ENCODE measurements around the gene MRPS18B. TPM values are rescaled to one million over a fixed set of nuclear protein-coding genes. Genes with fewer than 3 reads are reported as not detected.

MRPS18B gene
- polyA plus RNA-seq, 3 donors = 18.8 to 52.4 (median 45.2) TPM

GRCh38 chr6:30625511-30625910 lies 7.9 kb downstream of the MRPS18B start:
- no peak for TF ChIP-seq CTCF (IDR thresholded peaks at IDR 0.05)
- Histone ChIP-seq H3K4me2 (replicated peaks; ENCODE audit: extremely low read depth, low read length, poor library complexity, severe bottlenecking) (no peak overlapping the region), H2AFZ (ENCODE audit: insufficient read depth, low read depth, low read length, poor library complexity, severe bottlenecking) (no peak overlapping the region), H4K20me1 (ENCODE audit: insufficient read depth, low read length) (no peaks in the 10 kb centered on the region), H3K36me3 (replicated peaks in 1 of 2; ENCODE audit: control insufficient read depth in 1 of 2, insufficient read depth in 2 of 2, low read length in 2 of 2) (peaks cover 39 to 60% of the 10 kb centered on the region in 2 donors), H3K27me3 (ENCODE audit: control insufficient read depth in 2 of 2, insufficient read depth in 2 of 2, low read length in 2 of 2) (no peaks in the 10 kb centered on the region), H3K9ac (ENCODE audit: insufficient read depth, low read length, poor library complexity, severe bottlenecking) (no peak overlapping the region), H3K9me3 (replicated peaks in 1 of 2; ENCODE audit: control insufficient read depth in 1 of 2, insufficient read depth in 1 of 2, low read length in 2 of 2) (no peaks in the 10 kb centered on the region), H3K79me2 (ENCODE audit: insufficient read depth, low read length) (peaks cover 9% of the 10 kb centered on the region), H3K27ac (ENCODE audit: low read depth in 1 of 2, low read length in 2 of 2) (peak overlapping the region in 1 of 2 donors; percentile 87), H3K4me3 (replicated peaks in 1 of 3; ENCODE audit: low read depth in 2 of 3, low read length in 3 of 3) (no peak overlapping the region), H3K4me1 (ENCODE audit: control insufficient read depth in 1 of 2, insufficient read depth in 2 of 2, low read length in 2 of 2) (peaks cover 13 to 15% of the 10 kb centered on the region in 2 donors)
- H3K4me1 Mint-ChIP-seq = peaks cover 20% of the 10 kb centered on the region
- no peak for DNase-seq
- H3K9me3 Mint-ChIP-seq = no peaks in the 10 kb centered on the region
- peak overlapping the region in 4 of 7 donors; percentile 69 to 98 (median 96) for H3K27ac Mint-ChIP-seq
- H3K27me3 Mint-ChIP-seq (ENCODE audit: low read depth in 3 of 3) = peaks cover 0 to 2% (median 0%) of the 10 kb centered on the region in 3 donors
- H3K4me3 Mint-ChIP-seq = no peak overlapping the region
- H3K36me3 Mint-ChIP-seq = peaks cover 41 to 63% of the 10 kb centered on the region in 2 donors
- WGBS (ENCODE audit: insufficient coverage) = 96% methylated on average over 4 of the region's 8 CpGs
- intact Hi-C loops (cut with micrococcal nuclease) = no loop called here

- H2AFZ ChIP-seq (ENCODE audit: insufficient read depth, low read depth, low read length, poor library complexity, severe bottlenecking) = peak within 1 kb of the TSS; percentile 93
- peak within 1 kb of the TSS; percentile 86 to 92 for H3K4me3 Mint-ChIP-seq
- peak within 1 kb of the TSS; percentile 92 to 98 (median 95) for H3K27ac Mint-ChIP-seq
- no peaks in the 10 kb centered on the region for H3K27me3 ChIP-seq (ENCODE audit: control insufficient read depth in 2 of 2, insufficient read depth in 2 of 2, low read length in 2 of 2)
- intact Hi-C loops (cut with micrococcal nuclease) = no loop called here
- H3K9ac ChIP-seq (ENCODE audit: insufficient read depth, low read length, poor library complexity, severe bottlenecking) = peak within 1 kb of the TSS; percentile 72
- peaks cover 13 to 15% of the 10 kb centered on the region in 2 donors for H3K4me1 ChIP-seq (ENCODE audit: control insufficient read depth in 1 of 2, insufficient read depth in 2 of 2, low read length in 2 of 2)
- DNase-seq = peak; percentile 85 to 88 (median 86)
- peak within 1 kb of the TSS; percentile 83 for H3K4me2 ChIP-seq (replicated peaks; ENCODE audit: extremely low read depth, low read length, poor library complexity, severe bottlenecking)
- no peaks in the 10 kb centered on the region for H3K9me3 ChIP-seq (replicated peaks in 1 of 2; ENCODE audit: control insufficient read depth in 1 of 2, insufficient read depth in 1 of 2, low read length in 2 of 2)
- 5% methylated on average over 34 of the region's 36 CpGs for WGBS (ENCODE audit: insufficient coverage)
- H4K20me1 ChIP-seq (ENCODE audit: insufficient read depth, low read length) = no peaks in the 10 kb centered on the region
- peak within 1 kb of the TSS; percentile 52 to 87 for H3K27ac ChIP-seq (ENCODE audit: low read depth in 1 of 2, low read length in 2 of 2)
- peaks cover 40 to 57% of the 10 kb centered on the region in 2 donors for H3K36me3 Mint-ChIP-seq
- peak within 1 kb of the TSS; percentile 45 to 81 (median 54) for H3K4me3 ChIP-seq (replicated peaks in 1 of 3; ENCODE audit: low read depth in 2 of 3, low read length in 3 of 3)
- peak; percentile 33 for TF ChIP-seq CTCF (IDR thresholded peaks at IDR 0.05)
- H3K27me3 Mint-ChIP-seq (ENCODE audit: low read depth in 3 of 3) = peaks cover 0 to 3% (median 0%) of the 10 kb centered on the region in 3 donors
- H3K79me2 ChIP-seq (ENCODE audit: insufficient read depth, low read length) = peaks cover 5% of the 10 kb centered on the region
- peaks cover 38 to 48% of the 10 kb centered on the region in 2 donors for H3K36me3 ChIP-seq (replicated peaks in 1 of 2; ENCODE audit: control insufficient read depth in 1 of 2, insufficient read depth in 2 of 2, low read length in 2 of 2)
- no peaks in the 10 kb centered on the region for H3K9me3 Mint-ChIP-seq
- H3K4me1 Mint-ChIP-seq = peaks cover 20% of the 10 kb centered on the region
These were observed 9.1 kb downstream of the MRPS18B start, which contains the start of gene ATAT1 for GRCh38 chr6:30626484-30627366. ATAT1 (plus strand) TSS chr6:30626874.
